Keratinocyte (primary cell): Measurements from ENCODE around the gene CDH13.

Experiments used
- CTCF ChIP-seq, 3 experiments: IDR thresholded peaks in 1 of 3; conservative IDR thresholded peaks in 1 of 3; optimal IDR thresholded peaks in 1 of 3; 2 replicates in 2 of 3; 3 replicates in 1 of 3; pipeline versions ENCODE3 to v1.5.1; 2011; ENCODE audit warnings: low read length in 3 of 3, mild to moderate bottlenecking in 3 of 3, moderate library complexity in 2 of 3, control low read depth in 1 of 3, inconsistent platforms in 1 of 3; ENCODE audit not compliant: insufficient read depth in 2 of 3; ENCODE audit errors: extremely low read depth in 1 of 3
- EZH2 ChIP-seq: IDR thresholded peaks from one replicate; pipeline ENCODE4 v1.6.1; 2012; ENCODE audit warnings: inconsistent platforms, mild to moderate bottlenecking, low read length, moderate library complexity

GRCh38 chr16:82609140-82609539 lies 17.6 kb upstream of the CDH13 start:
- TF ChIP-seq CTCF (optimal IDR thresholded peaks at IDR 0.05 in 1 of 3, IDR thresholded peaks at IDR 0.05 in 1 of 3, conservative IDR thresholded peaks at IDR 0.05 in 1 of 3; ENCODE audit: extremely low read depth in 1 of 3, insufficient read depth in 2 of 3, low read length in 3 of 3) (no peak), EZH2 (no peak)
